H4 (cell line): ENCODE data around the gene PJA1. TPM values are rescaled to one million over a fixed set of nuclear protein-coding genes. Genes with fewer than 3 reads are reported as not detected.

ENCODE experiments used
- DNase-seq: peaks from one replicate; pipeline ENCODE4 v3.0.0-alpha.2; 2015; ENCODE audit warnings: low spot score
- total RNA-seq: library from RNA; depleted of rRNA; stranded (reverse); fragments of >200 nt; shearing (Covaris generic); gene quantifications from 2 replicates; pipeline ENCODE4 v1.2.3, GENCODE V29; 2014

PJA1 gene
- total RNA-seq, 1 experiment from 2014 or later: 30.6 TPM

DNA sequence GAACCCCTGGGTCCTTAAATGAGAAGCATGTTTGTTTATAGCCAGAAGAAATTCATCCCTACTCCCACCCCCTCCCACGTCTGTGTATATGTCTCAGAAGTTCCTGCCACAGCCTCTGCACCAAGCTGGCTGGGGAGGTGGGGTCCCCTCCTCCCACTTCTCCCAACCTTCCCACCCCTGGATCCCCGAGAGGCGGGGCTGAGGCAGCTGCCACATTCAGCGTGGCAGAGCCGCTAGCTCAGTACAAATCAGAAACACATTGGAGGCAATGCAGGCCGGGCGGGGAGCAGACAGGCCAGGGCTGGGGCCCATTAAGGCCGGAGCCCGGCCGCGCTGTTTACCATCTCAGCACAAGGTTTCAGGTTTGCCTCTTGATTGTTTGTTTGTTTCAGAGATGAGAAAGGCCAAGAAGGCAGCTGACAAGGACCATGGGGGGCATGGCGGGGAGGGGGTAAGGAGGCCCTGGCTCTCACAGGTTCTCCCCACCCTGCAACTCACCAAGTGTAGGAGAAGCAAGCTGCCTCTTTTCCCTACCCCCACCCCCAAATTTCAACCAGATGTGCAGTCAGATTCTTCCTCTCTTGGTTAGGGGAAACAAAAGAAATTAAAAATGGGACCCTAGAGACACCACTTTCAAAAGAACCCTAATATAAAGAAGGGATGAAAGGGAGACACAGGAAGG is 22.3 kb downstream of the PJA1 start:
- no peak for DNase-seq

DNA sequence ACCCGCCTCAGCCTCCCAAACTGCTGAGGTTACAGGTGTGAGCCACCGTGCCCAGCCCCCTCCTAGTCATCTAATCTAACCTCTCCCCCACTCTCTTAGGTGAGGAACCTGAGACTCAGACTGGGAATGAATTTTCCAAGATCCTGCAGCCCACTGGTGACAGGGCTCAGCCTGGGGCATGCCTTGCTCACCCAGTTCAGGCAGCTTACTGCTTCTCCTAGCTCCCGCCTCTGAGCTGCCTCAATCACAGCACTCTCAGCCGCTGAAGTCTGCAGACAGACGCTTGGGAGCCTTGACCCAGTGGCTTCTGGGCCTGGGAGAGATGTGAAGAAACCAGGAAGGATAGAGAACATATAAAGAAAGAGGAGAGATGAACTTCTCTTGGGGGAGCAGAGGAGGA is 24.4 kb downstream of the PJA1 start:
- no peak for DNase-seq

DNA sequence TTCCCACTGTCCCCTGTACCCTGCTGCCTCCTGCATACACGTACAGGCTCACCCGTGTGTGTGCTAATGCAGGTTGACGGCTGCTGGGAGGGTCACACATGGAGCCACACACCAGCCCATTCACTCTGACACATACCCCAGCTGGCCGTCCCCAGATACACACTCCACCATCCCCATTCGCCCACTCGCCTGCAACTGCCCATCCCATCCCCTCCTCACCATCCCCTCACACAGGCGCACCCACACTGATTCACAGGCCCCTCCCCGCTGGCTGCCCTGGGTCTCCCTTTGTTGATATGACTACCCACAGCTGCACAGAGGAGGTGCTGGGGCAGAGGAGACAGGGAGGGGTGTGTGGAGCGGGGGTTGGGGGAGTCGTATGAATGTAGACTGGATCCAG is 25.7 kb downstream of the PJA1 start:
- DNase-seq: no peak

DNA sequence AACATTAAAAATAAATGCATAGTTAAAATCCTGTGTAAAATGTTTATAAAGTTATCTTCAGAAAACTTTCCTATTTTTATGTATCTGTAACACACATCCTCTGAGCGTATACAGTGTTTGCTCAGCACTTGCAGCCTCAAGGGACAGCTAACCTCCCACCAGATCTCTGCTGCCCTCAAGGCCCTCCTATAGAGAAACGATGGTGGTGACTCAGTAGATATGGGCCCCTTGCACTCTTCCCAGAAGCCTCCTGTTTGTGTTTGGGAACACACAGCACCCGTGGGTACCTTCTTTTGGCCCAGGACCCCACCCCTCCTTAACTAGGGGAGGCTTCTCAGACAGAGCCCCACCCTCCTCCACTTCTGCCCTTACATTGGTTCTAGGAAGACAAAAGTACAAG is 26.7 kb downstream of the PJA1 start:
- no peak for DNase-seq

DNA sequence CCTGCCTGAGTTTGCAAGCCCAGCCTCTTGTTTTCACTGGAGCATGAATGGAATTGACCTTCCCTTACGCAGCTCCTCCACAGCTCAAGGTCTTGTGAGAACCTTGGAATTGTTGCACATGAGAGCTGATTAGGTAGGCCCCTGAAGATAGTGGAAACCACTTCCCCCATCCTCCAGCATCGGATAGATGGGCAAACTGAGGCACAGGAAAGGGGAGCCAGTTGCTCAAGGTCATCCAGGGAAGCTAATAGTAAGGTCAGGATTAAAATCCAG is 27.2 kb downstream of the PJA1 start:
- DNase-seq: no peak

DNA sequence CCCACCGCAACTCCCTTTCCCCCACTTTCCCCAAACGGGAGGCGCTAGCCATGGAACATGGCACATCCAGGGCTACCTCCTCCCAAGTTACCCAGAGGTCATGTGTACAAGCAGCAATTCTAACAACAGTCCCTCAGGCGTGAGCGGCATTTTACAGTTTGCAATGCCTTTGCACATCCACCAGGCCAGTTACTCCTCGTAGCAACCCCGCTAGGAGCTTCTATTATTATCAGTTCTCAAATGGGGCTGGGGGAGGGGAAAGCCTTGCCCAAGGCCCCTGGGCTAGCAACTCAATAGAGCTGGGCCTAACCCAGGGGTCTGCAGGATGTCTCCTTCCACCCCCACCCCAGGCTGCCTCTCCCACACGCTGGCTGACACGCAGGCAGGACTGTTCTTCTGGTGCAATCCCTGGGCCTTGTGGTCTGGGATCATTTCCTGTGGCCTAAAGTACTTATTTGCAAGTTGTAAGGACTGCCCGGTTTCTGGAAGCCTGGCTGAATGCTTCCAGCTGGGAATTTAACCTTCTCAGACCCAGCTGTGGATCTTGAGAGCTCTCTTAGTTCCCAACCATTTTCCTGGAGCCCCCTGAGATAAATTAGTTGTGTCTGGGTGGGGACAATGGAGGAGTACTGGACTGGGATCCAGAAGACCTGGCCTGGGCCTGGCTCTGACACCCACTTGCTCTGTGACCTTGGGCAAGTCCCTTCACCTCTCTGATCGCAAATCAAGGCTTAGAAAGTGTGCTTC is 27.7 kb downstream of the PJA1 start:
- peak; percentile 37 for DNase-seq

DNA sequence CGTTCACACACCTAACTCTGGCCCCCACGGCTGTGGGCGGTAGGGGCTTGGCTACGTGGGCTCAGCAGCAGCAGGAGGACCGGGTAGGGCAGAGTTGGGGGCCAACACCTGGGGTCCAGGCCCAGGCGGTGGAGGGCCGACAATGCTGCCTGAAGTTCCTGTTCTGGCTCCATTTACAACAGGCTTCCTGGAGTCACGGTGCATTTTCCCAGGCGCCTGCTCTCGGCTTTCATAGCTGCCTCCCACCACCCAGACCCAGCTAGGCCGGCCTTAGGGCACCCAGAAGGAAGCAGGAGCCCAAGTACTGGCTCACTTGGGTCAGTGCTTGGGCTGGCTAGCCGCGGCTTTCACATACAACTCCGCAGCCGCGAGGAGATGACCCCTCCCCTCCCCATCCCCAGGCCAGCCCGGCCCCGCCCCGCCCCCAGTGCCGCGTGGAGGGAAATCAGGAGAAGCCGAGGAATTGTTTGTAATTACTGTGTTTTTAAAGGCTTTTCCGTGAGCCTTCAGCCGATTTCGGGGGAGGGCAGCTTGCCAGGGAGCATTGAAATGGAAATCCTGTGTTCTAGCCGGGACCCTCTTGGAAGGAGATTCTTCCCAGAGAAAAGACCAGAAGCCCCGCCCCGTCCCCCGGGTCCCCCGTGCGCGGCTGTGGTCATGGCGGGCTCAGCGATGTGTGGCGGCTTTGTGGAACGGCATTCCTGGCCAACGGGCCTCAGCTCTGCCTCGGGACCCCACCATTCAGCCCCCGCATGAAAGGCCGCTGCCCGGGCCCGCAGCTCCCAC is 28.5 kb downstream of the PJA1 start:
- DNase-seq: no peak

DNA sequence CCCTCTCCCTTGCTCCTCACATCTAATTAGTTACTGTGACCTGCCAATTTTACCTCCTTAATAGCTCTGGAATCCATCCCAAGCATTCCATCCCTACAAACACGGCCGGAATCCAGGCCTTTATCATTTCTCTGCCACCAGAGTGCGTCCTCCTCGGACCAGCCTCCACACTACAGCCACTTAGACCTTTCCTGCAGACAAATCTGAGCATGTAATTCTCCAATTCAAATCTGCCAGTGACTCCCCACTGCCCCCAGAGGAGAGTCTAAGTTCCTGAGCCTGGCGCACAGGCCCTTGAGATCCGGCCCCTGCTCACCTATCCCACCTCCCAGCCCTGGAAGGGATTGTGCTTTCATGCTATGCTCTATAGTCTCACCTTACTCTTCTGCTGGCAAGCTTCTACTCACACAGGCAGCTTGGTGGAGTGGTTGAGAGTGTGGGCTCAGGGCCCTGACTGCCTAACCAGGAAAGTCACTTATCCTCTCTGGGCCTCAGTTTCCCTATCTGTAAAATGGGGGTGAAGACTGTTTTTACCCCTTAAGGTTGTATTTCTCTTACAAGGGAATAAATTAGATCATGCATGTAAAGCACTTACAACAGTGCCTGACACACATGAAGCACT is 31.2 kb downstream of the PJA1 start:
- peak; percentile 67 for DNase-seq

DNA sequence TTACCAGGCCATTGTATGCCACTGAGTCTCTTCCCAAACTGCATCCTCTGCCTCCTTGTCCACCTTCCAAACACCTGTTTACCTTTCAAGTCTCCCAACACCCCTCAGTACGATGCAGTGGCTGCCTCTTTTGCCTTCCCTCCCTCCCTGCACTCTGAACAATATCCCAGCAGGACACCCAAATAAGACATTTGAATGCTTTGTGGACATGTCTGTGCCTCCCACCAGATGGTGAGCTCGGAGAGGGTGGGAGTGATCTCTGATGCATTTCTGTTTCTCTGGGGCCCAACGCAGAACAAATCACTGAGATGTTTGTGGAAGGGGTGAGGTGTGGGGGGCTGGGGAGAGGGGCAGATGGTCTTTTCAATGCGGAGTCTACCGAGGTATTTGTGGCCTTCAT is 33.4 kb downstream of the PJA1 start:
- DNase-seq: no peak

DNA sequence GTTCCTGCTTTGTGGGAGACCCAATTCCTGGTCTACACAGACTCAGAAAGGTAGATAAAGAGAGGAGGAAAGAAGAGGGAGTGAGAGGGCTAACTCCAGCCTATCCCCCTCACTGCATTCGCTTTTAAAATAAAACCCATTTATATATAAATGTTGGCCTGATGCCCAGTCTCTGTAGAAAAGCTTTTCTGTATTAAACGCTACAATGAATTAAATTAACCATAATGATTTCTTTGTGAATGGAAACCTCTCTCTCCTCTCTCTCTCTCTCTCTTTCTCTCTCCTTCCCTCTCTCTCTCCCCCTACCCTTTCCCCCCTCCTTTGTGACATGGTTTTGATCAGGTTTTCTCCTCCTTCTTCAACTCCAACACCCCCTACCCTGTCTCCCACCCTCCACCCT is 34.8 kb downstream of the PJA1 start:
- DNase-seq: no peak

DNA sequence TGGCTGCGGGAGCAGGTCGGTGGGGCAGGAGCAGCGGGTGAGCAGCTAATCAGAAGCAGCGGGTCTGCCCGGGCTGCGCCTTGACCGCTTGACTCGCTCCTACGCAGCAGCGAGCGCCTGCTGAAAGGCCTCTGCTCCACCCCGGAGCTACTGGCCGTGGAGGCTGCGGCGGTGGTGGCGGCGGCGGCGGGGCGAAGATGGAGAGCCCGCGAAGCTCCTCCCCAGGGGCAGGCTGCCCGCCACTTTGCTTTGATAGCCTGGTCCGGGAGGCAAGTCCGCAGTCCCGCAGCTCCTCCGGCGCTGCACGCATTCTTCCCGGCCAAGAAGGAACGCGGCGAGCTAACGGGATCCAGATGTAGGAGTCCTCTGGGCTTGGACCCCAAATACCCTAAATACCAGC is 36.7 kb downstream of the PJA1 start:
- DNase-seq: no peak

DNA sequence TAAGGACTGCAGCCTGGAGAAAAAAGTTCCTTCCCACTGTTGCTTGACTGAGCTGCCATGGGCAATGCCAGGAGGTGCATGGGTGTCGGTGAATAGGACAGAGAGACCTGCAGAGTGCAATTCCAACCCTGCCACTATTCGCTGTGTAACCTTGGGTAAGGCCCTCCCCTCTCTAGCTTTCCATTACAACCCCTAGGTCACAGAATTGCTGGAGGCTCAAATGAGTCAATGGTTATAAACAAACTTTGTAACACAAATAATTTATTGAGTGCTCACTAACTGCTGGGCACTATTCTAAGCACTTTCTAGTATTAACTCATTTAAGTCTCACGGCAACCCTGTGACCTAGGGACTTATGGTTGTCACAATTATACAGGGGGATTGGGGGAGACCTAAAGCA is 37.8 kb downstream of the PJA1 start:
- no peak for DNase-seq

DNA sequence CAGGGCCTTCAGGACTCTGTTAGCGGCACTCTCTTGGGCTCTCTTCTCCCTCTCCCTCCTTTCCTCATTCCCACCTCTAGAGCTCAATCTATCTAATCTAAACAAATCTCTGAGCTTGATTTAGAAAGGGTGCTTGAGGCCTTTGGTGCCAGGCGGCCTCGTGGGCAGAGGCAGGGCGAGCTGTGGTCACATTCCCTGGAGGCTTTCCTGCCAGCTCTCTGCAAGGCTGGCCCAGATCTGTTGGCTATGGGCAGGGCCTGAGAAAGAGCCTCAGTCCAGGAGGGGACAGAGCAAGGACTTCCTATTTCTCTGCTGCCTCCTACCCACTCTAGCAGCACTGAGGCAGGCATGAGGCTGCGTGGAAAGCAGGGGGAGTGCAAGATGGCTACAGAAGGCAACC is 38.6 kb downstream of the PJA1 start:
- peak; percentile 48 for DNase-seq

DNA sequence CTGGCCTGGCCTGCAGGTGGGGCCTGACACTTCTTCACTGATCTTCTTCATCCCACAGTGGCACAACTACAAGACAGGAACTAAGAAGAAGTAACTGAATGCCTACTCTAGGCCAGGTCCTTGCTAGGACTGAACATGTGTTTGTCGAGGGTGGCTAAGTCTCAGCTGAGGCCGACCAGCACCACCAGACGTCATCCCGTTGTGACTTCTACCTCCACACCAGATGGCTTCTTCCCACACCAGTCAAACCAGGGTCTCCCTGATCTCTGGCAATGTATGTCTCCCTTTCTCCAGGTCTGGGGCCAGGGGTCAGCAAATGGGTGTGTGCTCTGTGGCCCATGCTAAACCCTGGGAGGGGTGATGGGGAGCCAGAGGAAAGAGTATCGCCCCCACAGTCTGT is 40.2 kb downstream of the PJA1 start:
- no peak for DNase-seq

DNA sequence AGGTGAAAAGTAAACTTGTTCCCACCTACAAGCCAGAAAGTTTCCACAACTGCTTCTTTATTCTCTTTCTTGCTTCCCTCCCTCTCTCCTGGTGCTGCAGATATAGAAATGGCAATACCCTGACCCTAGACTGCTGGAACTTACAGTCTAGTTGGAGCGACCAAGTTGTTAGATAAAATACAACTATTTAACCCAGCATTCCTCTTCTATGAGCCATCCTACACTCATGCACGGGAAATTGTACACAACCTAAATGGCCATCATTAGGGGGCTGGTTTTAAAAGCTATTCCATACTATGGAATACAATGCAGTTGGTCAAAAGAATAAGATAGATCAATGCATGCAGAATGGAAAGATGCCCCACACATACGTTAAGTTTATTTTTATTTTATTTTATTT is 41.1 kb downstream of the PJA1 start:
- DNase-seq: no peak

DNA sequence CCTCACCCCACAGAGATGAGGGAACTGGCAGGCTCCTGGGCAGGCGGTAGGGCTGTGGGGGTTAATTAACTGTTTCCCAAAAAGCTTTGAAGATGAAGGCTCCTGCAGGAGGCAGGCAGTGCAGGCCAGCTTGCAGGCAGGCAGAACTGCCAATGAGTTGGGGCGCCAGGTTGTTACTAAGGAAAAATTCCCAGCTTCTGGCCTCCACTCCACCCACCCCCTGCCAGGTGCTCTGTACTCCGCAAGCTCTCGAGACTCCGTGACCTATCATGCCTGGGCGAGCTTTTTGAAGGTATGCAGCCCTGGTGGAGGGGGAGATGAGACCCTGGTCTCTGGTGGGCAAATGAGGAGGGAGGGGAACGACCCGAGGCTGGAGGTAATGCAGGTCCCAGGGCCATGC is 41.8 kb downstream of the PJA1 start:
- no peak for DNase-seq

DNA sequence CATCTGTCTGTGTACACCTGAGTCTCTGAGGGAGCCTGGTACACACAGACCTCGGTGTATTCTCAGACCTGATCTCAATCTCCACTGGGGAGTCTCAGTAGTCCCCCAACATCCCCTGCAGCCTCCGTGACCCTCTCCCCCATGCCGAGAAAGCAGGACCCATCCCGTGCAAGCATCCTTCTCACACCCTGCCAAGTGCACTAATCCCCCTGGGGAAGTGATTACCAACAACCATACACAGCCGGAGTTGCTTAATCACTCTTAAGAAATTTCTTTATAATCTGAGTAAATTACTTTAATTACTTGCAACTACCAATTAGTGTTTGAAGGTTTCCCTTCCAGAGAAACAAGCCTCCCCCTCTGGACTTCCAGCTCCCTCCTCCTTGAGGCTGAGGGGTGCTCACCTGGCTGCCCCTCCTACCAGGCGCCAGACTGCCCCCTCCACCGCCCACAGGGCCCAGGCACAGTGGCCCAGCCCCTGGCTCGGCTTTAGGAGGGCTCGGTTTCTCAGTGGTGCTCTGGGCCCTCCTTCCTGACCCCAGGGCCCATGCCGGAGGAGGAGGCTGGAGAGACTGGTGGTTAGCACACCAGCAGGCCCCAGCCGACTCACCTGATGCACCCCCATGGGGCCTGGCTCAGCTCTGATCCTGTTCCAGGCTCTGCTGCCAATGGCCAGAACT is 43.8 kb downstream of the PJA1 start:
- DNase-seq: no peak

DNA sequence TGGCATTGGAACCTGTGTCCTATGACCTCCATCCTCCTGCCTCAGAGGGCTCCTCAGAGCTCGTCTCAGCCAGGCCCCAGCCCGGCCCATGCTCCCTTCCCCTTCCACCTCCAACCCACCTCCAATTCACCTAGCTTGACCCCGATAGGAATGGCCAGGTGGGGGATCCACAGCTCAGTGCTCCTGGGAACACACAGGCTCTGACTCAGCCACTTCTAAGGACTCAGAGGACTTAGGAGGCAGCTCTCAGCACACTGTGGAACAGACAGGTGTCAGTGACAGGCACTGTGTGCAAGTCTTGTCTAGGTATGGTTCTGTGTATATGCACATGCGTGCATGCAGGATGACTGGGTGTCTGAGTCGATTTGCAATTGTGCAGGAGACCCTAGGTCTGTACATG is 44.8 kb downstream of the PJA1 start:
- DNase-seq: no peak

DNA sequence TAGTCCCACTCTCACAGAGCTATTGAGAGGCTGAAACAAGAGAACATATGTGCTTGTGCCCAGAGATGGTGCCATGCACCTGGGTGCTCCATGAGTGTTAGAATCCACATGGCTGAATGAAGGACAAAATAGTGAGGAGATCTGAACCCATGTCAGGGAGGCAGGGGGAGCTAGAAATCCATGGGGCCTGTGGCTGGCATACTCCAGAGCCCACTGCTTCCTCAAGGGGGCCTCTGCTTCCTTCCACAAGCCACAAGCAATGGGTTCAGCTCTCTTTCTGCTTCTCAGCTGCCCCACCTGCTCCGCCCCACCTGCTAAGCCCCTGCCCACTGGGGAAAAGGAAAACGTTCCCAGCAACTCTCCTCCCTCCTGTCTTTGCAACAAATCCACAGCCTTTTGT is 46.1 kb downstream of the PJA1 start:
- no peak for DNase-seq

DNA sequence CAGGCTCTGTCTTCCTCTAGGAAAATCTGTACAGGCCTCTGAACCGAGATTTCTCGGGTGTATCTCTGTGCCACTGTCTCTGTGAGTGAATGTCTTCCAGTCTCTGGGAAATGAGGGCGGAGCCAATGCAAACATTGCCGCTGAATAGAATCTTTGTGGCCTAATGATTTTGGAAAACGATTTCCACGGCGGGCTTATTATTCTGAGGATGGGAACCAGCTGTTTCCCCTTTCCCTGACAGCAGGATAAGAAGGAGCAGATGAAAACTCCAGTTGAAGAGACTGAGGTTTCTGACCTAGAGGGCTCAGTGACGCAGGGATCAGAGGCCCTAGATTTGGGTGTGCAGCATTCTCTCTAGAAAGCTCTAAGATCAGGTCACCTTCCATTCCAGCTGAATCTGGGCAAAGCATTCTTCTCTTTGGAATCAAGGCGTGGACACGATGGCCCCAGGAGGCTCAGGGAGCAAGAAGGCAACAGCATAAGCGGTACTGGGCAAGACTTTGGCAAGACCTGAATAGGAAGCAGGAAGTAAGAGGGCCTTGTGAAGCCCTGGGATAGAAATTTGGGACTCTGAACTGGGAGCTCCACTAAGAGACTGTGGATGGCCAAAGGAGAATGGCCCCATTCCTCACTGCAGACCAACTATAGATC is 47.3 kb downstream of the PJA1 start:
- no peak for DNase-seq

DNA sequence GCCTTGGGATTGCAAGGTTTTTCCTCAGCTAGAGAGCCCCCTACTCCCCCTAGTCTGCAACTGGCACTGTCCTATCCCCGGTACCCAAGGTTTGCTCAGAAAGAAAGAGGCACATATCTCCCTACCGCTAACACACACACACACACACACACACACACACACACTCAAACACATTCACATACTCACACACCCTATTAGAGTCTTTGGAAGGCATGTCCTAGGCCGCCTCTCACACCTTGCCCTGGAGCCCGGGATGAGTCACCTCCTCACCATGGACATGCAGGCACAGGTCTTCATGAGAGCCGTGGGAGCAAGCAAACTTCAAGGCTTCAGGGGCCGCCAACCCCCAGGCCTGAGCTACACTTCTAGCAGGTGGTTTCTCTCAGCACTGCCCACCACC is 49.2 kb downstream of the PJA1 start:
- DNase-seq: no peak

DNA sequence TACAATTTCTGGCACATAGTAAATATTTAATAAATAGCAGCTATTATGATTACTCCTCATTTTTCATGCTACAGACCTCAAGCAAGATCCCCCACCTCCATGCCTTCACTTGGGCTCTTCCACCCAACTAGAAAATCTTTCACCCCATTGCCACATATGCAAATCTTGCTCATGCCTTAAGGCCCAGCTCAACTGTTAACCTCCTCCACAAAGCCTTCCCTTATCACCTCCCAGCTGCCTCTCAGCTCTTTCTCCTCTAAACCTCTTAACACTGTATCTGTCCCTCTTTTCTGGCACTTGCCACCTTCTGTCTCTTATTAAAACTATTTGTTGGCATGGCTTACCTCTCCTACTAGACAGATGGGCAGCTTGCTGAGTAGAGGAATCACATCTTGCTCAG is 51.5 kb downstream of the PJA1 start:
- no peak for DNase-seq
